Breast epithelium (tissue), 4 donors: ENCODE measurements around the gene TTI1. TPM values are rescaled to one million over a fixed set of nuclear protein-coding genes. Genes with fewer than 3 reads are reported as not detected.

Experiments used
- DNase-seq, 2 donors: peaks; one replicate each; pipeline ENCODE4 v3.0.0-alpha.2; 2019; ENCODE audit warnings: low spot score in 2 of 2
- H3K27ac ChIP-seq, 2 donors: fragments of 200-600 bp; sonication (generic) in 1 of 2; one replicate each; pipeline ENCODE4 v1.5.1; 2016 to 2019; ENCODE audit warnings: mild to moderate bottlenecking in 1 of 2
- H3K27me3 ChIP-seq, 2 donors: fragments of 200-600 bp; sonication (generic) in 1 of 2; one replicate each; pipeline versions ENCODE4 v1.5.1 to v1.6.0; 2017 to 2019; ENCODE audit warnings: control low read depth in 1 of 2, mild to moderate bottlenecking in 1 of 2
- H3K36me3 ChIP-seq: fragments of 200-600 bp; one replicate; pipeline ENCODE4 v1.5.1; 2019
- H3K4me1 ChIP-seq, 2 donors: fragments of 200-600 bp; sonication (generic); one replicate each; pipeline ENCODE4 v1.5.1; 2016 to 2019; ENCODE audit warnings: control low read depth in 1 of 2
- H3K4me3 ChIP-seq, 3 donors: fragments of 200-600 bp; sonication (generic); 1 replicate in 2 of 3; 2 replicates in 1 of 3; pipeline ENCODE4 v1.5.1; 2016 to 2019; ENCODE audit warnings: mild to moderate bottlenecking in 3 of 3, moderate library complexity in 2 of 3
- H3K9me3 ChIP-seq, 2 donors: fragments of 200-600 bp; sonication (generic) in 1 of 2; one replicate each; pipeline ENCODE4 v1.5.1; 2016 to 2019; ENCODE audit warnings: control low read depth in 1 of 2
- CTCF ChIP-seq, 3 donors: fragments of 450-650 bp; IDR thresholded peaks; one replicate each; pipeline ENCODE4 v1.5.1; 2016 to 2017; ENCODE audit warnings: antibody characterized with exemption in 3 of 3, mild to moderate bottlenecking in 3 of 3, moderate library complexity in 3 of 3
- POLR2A ChIP-seq: fragments of 450-650 bp; IDR thresholded peaks from one replicate; pipeline ENCODE4 v1.6.1; 2016; ENCODE audit warnings: antibody characterized with exemption, mild to moderate bottlenecking, moderate library complexity
- POLR2AphosphoS5 ChIP-seq, 3 donors: sonication (generic); formaldehyde crosslinking; IDR thresholded peaks; one replicate each; pipeline ENCODE4 v1.6.1; 2017; ENCODE audit warnings: antibody characterized with exemption in 3 of 3
- intact Hi-C: fragments of 100-400 bp; cut with DNase I; formaldehyde crosslinking; loops from one replicate; pipeline ENCODE4 v1.15.1; 2023; ENCODE audit warnings: low total_unique reads
- total RNA-seq, 3 donors: library from RNA; depleted of rRNA; stranded (reverse); fragments of >200 nt; gene quantifications; one replicate each; pipeline ENCODE4 v1.1.0, GENCODE V29; 2016

Gene TTI1
- total RNA-seq, 3 donors from 2014 or later: 10.2 to 20.2 (median 16.7) TPM

DNA sequence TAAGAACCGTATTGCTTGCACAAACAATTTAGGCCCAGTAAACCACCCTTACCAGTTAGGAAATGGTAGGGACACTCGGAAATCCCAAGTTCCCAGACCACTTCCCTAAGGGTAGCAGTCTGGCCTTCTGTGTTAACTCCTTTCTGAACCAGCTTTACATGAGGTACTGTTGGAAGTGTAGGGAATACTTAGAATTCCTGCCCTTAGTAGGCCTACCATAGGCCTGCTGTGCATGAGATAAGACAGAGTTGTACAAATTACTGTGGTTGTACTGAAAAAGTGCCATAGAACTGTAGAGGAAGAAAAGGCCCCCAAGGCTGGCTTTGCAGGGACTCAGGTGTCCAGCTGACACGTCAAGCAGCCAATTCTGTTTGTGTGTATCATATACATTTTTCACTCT lies 11.4 kb upstream of the TTI1 start:
- H3K4me1 ChIP-seq: no peaks in the 10 kb centered on the region
- TF ChIP-seq POLR2A (no peak), POLR2AphosphoS5 (IDR thresholded peaks at IDR 0.05) (no peak), CTCF (IDR thresholded peaks at IDR 0.05) (no peak)
- no peaks in the 10 kb centered on the region for H3K9me3 ChIP-seq
- H3K27me3 ChIP-seq: no peaks in the 10 kb centered on the region
- H3K36me3 ChIP-seq: no peaks in the 10 kb centered on the region
- H3K27ac ChIP-seq: no peak overlapping the region
- no peak overlapping the region for H3K4me3 ChIP-seq
- intact Hi-C loops: no loop called here
- no peak for DNase-seq

- no peaks in the 10 kb centered on the region for H3K9me3 ChIP-seq
- DNase-seq: no peak
- H3K4me1 ChIP-seq: no peaks in the 10 kb centered on the region
- H3K36me3 ChIP-seq: no peaks in the 10 kb centered on the region
- intact Hi-C loops: no loop called here
- H3K4me3 ChIP-seq: no peak overlapping the region
- TF ChIP-seq POLR2A: no peak
- no peak for TF ChIP-seq CTCF (IDR thresholded peaks at IDR 0.05)
- no peak for TF ChIP-seq POLR2AphosphoS5 (IDR thresholded peaks at IDR 0.05)
- H3K27me3 ChIP-seq: no peaks in the 10 kb centered on the region
- no peak overlapping the region for H3K27ac ChIP-seq
Measured at GRCh38 chr20:38043512-38044300, 10.4 kb upstream of the TTI1 start.

DNA sequence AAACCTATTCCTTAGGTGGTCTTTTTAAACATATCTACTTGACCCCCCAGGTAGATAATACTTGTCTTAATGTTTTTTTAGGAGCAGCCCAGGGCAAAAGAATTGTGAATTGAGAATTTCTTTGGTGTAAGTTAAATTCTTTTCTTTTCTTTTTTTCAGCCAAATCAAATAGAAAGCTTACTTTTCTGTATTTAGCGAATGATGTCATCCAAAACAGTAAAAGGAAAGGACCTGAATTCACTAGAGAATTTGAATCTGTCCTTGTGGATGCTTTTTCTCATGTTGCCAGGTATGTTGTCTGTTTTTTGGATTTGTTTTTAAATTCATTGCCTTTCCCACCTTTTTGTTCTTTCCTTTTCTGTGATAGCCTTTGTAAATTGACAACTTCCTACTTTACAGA lies 7.0 kb upstream of the TTI1 start:
- Histone ChIP-seq H3K27ac (no peak overlapping the region), H3K9me3 (no peaks in the 10 kb centered on the region), H3K36me3 (no peaks in the 10 kb centered on the region), H3K4me1 (peaks cover 0 to 13% of the 10 kb centered on the region in 2 donors), H3K4me3 (no peak overlapping the region), H3K27me3 (no peaks in the 10 kb centered on the region)
- no peak for DNase-seq
- TF ChIP-seq POLR2AphosphoS5 (IDR thresholded peaks at IDR 0.05): no peak
- intact Hi-C loops: no loop called here

GRCh38 chr20:38036366-38036765 lies 3.1 kb upstream of the TTI1 start:
- TF ChIP-seq POLR2A (no peak), POLR2AphosphoS5 (IDR thresholded peaks at IDR 0.05) (no peak), CTCF (IDR thresholded peaks at IDR 0.05) (no peak)
- Histone ChIP-seq H3K27me3 (no peaks in the 10 kb centered on the region), H3K36me3 (no peaks in the 10 kb centered on the region), H3K4me1 (peaks cover 0 to 28% of the 10 kb centered on the region in 2 donors), H3K27ac (no peak overlapping the region), H3K9me3 (no peaks in the 10 kb centered on the region), H3K4me3 (peak overlapping the region in 1 of 3 donors; percentile 1)
- no peak for DNase-seq
- intact Hi-C loops: no loop called here

DNA sequence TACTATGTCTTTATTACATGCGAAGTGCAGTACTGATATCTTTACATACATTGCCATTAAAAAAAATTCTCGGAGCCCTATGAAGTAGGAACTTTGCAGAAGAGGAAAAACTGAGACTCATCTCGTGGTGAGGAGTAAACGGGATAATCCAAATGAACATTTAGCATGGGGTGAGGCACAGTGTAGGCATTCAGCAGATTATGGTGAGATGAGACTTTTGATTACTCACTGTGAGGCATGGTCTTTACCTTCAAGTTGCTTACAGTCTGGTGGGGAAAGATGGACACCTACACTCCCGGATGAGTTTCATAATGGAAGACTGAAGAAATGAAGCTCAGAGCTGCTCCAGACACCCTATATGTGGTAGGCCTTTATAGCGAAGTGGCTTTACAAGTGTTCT lies 1.7 kb upstream of the TTI1 start:
- intact Hi-C loops: no loop called here
- Histone ChIP-seq H3K27ac (no peak overlapping the region), H3K4me1 (peaks cover 0 to 28% of the 10 kb centered on the region in 2 donors), H3K36me3 (no peaks in the 10 kb centered on the region), H3K27me3 (no peaks in the 10 kb centered on the region), H3K4me3 (peak overlapping the region; percentile 91 to 96 (median 91)), H3K9me3 (no peaks in the 10 kb centered on the region)
- TF ChIP-seq CTCF (IDR thresholded peaks at IDR 0.05) (no peak), POLR2AphosphoS5 (IDR thresholded peaks at IDR 0.05) (no peak), POLR2A (no peak)
- DNase-seq: no peak
